GM21390 (cell line): ENCODE measurements around the gene OR6S1.
"Not testable (repeated sequence)": the region's sequence is repeated elsewhere in the genome, so short reads cannot be mapped to it uniquely, and the experiment has no call there.

Source experiments
- ATAC-seq: cut with Tn5 transposase; IDR thresholded peaks from one replicate; pipeline ENCODE4 v1.9.1; 2021; ENCODE audit not compliant: unreplicated experiment

OR6S1 gene

DNA sequence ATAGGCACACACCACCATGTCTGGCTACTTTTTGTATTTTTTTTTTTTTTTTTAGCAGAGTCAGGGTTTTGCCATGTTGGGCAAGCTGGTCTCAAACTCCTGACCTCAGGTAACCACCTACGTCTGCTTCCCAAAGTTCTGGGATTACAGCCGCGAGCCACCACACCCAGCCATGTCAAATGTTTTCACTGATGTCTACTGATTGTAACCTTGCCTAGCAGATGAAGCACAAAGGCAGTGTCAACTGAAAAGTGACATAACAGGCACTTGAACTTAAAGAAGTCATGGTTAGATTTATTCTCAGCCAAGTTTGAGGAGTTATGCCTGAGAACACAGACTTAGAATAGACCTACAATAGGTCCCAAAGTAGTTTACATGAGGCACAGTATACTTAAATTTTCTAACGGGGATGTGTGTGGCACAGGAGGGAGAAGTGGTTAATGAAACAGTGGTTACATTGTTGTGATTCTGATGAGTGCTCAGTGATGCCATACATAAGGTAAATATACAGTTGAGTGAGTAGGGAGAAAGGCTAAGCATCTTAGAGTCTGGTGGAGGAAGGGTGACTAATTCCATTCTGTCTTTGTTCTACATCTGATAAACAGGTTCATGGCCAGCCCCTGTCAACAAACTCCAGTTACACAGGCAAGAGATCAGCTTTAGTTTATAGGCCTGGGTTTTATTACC lies 30.2 kb upstream of the OR6S1 start:
- ATAC-seq, result no peak

DNA sequence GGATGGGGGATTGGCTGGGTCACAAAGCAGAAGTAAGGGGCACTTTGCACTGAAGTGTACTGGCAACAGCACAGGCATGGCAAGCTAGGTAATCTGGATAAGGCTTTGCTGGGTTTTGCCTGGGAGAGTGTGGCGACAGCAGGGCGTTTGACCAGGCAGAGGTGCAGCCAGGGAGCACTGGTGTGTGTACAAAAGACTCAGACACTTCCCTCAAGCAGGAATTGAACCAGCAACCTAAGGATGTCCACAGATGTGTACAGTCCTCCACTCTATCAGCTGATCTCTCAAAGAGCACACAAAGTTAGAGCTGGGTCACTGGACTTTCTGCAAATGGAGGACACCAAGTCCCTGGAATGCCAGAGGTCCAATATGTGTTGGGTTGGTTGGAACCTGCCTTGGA lies 27.5 kb upstream of the OR6S1 start:
- no peak for ATAC-seq

DNA sequence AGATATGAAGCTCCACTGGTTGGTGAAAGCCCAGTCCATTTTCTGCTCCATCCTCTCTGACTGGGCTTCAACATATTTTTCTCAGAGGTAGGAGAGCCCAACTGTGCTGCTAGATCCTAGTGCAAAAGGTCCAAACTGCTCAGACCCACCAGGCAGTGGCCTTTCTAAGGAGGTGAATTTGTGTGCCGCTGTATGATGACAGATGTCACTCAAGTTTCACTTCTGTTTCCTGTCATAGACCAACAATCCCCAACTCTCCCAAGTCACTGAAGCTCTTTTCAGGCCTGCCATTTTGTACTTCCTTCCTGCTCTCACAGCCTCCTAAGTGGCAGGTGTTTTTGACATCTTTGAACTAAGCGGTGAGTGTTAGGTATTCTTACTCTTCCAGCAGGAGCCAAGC lies 26.5 kb upstream of the OR6S1 start:
- ATAC-seq, result peak; percentile 73

DNA sequence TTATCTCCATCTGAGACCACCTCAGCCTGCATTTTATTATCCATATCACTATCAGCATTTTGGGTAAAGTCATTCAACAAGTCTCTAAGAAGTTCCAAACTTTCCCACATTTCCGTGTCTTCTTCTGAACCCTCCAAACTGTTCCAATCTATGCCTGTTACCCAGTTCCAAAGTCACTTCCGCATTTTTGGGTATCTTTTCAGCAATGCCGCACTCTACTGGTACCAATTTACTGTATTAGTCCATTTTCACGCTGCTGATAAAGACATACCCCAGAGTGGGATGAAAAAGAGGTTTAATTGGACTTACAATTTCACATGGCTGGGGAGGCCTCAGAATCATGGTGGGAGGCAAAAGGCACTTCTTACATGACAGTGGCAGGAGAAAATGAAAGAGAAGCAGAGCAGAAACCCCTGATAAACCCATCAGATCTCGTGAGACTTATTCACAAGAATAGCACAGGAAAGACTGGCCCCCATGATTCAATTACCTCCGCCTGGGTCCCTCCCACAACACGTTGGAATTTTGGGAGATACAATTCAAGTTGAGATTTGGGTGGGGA lies 25.0 kb upstream of the OR6S1 start:
- not testable (repeated sequence) for ATAC-seq

DNA sequence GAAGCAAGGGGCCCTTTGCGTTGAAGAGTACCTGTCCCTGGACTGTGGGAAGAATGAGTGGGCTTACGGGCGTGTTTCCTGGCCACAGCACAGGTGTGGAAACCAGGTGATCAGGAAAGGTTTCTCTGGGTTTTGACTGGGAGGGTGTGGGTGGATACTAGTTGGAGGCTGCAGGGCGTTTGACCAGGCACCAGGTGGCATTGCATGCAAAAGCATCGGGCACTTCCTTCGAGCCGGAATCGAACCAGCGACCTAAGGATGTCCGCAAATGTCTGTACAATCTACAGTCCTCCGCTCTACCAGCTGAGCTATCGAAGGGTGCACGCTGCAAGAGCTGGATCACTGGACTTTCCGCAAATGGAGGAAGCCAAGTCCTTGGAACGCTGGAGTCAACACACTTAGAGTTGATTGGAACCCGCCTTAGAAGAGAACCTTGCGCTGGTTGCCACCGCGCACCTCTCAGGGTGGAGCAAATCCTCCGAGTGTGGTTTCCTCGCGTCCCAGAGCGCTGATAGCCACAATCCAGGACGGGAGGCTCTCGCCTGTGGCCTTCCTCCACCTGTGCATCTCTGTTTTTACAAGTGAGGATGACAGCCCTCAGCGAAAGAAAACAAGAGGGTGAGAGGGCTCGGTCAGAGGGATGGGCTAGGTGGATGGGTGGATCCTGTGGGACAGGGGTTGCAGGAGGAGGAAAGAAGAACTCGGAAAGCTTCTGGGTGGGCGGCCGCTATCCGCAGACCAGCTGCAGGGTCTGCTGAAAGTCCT lies 21.7 kb upstream of the OR6S1 start:
- peak; percentile 53 for ATAC-seq

DNA sequence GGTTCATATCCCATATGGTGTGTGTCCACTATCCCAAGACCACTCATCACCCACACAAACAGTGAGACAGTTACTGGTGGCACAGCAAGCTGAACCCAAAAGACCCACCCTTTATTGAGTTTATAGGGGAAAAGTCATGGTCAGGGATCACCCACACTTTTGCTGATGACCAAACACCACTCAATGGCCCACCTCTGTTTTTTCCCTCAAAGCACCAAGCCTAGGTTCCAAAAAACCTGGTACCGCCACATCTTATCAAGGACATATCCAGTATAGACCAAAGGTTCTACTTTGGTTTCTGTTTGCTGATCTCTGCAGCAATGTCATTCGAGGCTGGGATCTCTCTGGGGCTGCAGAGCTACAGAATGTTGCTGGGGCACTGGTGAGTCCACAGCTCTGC lies 19.7 kb upstream of the OR6S1 start:
- ATAC-seq, result no peak

DNA sequence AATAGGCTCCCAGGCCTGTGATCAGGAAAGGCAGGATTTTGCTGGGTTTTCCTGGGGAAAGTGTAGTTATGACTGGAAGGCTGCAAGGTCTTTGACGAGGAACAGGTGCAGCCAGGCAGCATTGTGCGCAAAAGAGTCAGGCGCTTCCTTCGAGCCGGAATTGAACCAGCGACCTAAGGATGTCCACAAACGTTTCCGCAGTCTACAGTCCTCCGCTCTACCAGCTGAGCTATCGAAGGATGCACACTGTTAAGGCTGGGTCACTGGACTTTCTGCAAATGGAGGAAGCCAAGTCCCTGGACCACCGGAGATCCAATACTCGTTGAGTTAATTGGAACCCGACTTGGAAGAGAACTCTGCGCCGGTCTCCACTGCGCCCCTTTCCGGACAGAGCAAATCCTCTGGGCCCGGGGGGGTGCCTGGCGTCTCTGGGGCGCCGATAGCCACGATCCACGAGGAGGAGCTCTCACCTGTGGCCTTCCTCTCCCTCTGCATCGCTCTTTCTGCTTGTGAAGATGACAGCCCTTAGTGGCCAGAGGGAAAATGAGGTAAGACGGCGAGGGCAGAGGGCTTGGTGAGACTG lies 18.4 kb upstream of the OR6S1 start:
- ATAC-seq, result no peak

DNA sequence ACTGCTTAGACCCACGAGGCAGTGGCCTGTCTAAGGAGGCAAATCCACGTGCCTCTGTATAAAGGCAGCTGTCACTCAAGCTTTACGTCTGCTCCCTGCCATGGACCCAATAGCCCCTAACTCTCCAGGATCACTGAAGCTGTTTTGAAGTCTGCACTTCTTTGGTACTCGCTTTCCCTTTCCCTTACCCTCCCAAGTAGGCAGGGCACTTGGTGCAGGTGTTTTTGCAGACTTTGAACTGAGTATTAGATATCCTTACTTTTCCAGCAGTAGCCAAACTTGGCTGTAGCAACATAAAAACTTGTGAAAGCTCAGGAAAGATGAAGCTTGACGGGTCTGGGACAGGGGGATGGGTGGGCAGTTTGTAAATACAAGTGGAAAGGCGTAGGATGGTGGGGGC lies 17.8 kb upstream of the OR6S1 start:
- no peak for ATAC-seq

DNA sequence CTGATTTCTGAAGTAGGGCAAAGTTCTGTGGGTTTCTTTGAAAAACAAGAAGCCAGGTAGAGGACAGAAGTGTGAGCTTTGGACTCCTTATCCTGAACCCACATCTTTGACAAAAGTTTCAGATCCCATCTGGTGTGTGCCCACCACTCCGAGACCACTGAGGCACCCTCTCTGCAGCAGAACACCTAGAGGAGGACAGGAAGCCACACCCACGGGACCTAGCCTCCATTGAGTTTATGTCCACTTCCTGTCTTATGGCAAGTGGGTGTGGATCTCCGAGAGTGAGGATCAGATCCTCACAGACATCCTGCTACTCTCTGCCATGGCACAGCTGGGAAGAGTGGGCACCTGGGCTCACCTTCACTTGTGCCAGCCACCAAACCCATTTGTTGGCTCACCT lies 16.8 kb upstream of the OR6S1 start:
- no peak for ATAC-seq

DNA sequence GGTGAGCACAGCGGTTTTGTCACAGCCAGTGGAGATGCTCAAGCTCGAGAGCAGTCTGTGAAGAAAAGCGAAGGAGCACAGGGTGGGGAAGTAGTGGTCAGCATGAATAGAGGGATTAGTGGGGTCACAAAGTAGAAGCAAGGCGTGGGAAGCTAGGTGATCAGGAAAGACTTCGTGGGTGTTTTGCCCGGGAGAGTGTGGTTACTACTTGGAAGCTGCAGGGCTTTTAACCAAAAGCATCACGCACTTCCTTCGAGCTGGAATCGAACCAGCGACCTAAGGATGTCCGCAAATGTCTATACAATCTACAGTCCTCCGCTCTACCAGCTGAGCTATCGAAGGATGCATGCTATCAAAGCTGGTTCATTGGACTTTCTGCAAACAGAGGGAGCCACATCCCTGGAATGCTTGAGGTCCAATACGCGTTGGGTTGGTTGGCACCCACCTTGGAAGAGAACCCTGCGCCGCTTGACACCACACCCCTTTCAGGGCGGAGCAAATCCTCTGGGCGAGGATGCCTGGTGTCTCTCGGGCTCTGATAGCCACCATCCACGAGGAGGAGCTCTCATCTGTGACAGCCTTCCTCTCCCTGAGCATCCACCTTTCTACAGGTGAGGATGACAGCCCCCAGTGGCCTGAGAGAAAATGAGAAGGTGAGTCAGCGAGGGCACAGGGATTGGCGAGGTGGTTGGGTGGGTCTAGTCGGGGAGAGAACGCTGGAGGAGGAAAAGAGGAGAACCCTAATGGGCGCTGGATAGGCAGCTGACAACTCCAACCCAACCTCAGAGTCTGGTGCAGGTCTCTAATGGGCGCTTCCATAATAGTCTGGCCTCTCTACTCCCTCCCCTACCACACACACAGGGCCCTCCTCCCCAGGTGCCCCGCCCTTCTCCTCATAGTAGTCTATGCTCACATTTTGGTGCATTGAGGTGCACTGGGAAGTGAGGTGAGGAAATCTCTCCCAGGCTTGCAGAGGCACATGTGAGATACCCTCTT lies 16.0 kb upstream of the OR6S1 start:
- ATAC-seq, result no peak

DNA sequence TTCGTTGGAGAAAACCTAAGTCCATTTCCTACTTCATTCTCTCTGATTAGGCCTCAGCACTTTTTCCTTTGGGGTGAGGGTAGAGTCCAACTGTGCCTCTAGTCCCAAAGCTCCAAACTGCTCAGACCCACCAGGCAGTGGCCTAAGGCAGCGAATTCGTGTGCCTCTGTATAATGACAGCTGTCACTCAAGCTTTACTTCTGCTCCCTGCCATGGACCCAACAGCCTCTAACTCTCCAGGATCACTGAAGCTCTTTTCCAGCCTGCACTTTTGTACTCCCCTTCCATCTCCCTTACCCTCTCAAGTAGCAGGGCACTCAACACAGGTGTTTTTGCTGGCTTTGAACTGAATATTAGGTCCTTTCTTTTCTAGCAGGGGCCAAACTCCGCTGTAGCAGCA lies 14.8 kb upstream of the OR6S1 start:
- ATAC-seq, result no peak

DNA sequence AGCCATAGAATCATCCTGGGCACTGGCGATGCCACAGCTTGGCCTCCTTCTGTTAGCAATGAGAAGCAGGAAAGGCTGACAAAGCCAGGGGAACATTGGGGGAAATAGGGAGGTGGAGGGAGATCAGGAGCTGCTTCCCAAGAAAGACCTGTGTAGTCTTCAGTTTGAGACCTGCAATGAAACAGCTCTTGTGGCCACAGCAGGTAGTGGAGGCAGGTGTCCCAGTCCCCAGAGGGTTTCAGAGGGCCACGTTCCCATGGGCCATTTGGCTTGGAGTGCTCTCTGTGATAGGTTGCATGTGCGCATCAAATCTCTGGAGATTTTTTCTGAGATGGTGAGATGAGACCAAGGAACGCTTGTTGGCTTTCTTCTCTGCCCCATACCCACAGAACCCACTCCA lies 14.4 kb upstream of the OR6S1 start:
- no peak for ATAC-seq

DNA sequence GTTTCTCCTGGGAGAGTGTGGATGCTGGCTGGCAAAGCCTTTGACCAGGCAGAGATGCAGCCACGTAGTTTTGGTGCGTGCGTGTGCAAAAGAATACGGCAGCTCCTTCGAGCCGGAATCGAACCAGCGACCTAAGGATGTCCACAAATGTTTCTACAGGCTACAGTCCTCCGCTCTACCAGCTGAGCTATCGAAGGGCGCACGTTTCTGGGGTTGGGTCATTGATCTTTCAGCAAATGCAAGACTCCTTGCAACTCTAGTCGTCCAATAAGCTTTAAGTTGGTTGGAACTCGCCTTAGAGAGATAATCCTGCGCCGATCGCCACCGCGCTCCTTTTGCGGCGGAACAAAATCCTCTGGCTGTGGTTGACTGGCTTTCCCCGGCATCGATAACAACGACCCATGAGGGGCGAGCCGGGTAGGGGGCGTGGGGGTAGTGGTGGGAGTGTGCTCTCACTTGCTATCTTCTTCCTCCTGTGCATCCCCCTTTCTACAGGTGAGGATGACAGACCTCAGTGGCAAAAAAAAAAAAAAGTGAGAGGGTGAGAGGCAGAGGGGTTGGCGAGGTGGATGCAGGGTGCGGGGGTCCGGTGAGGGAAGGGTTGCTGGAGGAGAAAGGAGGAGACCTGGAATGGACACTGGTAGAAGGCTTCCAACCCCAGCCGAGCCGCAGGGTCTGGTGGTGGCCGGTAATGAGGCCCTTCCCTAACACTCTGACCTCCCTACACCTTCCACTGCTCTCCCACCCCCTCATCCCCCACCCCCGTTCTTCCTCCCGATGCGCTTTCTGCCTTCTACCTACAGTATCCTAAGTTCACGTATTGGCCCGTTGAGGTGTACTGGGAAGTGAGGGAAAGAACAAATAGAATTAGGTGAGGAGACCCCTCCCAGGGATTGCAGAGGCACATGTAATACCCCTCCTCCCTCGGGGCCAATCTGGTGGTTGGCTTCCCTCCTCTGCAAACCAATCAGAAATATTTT lies 11.8 kb upstream of the OR6S1 start:
- no peak for ATAC-seq

DNA sequence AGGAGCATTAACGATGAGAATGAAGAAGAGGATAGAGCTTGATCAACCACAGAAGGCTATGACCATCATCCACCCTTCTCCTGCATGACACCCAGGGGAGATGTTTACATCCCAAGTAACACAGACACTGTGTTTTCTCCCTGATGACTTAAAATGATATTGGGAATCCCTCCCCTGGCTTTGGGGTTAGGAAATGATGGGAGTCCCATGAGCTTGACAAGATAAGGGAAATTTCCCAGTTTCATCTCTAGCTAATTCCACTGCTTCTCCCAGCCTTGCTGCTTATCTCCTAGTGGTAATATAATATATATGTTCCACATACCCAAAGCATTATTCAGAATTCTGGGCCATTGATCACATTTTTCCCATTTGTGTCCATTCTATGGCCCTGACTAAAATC lies 4.0 kb upstream of the OR6S1 start:
- no peak for ATAC-seq

DNA sequence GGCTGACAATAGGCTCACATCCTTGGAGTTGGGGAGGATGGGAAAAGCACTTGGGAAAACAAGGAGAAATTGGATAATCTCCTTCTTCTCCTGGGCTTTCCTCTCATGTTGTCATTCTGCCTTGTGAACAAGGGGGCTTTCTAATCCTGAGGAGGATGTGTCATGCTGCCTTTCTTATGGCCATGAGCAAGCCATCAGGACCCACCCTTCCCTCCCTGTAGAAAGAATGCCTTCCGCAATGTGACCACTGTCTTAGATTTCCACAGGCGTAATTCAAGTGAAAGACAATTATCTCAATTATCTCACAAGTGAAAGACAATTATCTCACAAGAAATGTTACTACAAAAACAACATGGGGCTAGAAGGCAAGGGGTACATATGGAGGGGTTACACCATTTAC lies 3.0 kb upstream of the OR6S1 start:
- no peak for ATAC-seq

DNA sequence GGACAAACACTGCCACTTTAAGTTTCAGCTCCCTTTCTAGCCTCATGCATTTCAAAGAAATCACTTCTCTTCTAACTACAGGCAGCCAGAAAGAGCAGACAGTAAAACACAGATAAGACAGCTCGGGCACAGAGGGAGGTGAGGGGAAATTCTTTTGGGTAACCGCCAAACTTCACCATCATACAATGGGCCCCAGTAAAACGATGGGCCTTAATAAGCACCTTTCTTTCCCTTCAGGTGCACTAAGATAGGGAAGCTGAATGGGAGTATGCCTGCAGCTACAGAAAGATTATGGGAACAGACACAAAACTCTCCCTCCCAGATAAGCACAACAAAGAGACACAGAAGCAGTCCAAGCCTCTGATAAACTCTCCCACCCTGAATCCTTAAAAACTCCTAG lies 1.3 kb upstream of the OR6S1 start:
- ATAC-seq, result not testable (repeated sequence)

DNA sequence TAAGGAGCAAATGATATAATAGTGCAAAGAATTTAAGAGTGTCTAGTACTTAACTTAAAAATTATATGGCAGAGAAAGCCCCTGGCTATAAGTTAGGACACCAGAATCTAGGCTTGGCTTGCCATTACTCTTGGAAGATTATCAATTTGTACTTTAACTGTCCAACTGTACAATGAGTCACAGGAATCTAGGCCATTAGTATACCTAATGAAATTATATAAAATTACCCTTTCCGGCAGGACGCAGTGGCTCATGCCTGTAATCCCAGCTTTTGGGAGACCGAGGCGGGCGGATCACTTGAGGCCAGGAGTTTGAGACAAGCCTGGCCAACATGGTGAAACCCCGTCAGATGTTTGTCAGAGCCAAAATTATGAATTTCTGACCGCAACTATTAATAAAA lies 691 bp upstream of the OR6S1 start:
- no peak for ATAC-seq

DNA sequence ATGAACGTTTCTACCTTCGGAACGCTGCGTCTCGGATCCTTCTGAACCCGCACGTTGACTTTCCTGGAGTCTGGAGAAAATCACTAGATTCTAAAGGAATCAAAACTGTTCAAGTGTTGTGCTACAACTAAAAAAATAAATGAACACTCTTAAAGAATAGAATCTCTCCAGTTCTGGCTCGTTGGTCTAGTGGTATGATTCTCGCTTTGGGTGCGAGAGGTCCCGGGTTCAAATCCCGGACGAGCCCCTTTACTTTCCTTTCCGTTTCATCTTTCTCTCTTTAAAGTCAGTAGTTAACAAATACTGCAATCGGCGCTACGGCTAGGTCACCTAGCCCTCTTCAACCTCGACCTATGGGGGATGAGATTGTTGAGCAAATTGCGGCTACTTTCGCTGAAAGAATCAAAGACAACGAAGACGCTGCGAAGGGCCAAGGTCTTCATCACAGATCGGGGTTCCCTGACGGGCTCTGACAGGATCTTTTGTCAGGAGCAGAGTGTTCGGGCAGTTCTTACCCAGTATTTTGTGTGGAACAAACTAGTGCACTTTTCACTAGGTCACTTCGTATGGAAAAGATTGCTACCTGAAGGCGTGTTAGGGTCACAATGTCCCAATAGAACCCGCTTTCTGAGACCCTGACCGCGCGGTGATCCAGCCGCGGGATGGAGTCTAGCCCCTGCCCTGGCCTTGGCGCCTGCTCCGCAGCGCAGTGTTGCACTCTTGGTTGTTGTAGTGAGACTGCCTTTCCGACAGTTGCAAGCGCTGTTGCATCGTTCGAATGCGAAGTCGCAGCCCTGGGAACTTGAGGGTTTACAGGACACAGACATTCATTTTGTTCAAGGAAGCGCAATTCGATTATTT lies 8.4 kb downstream of the OR6S1 start:
- peak; percentile 60 for ATAC-seq

DNA sequence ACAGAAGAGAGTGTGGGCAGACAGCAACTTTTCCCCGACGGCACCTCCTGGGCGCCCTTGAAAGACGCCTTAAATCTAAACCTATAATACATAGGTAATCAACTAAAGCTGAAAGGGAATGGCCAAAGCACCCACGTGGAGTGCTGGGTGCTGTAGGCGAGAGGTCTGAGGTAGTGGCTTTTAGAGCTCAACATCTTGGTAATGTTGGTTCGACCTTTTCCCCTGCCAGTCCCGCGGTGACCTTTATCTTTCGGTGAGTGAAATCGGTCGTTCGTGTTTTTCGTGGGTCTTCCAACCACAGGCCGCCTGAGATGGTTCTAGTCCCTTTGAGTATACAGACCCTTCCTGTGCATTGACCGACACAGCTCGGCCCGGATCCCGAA lies 9.1 kb downstream of the OR6S1 start:
- peak; percentile 9 for ATAC-seq
